HG02571 (cell line): ENCODE data around the gene BRSK1.
A peak's percentile ranks its signal among the peaks of the same experiment; 100 is the strongest.

ENCODE experiments used
- ATAC-seq: cut with Tn5 transposase; IDR thresholded peaks from one replicate; pipeline ENCODE4 v1.9.1; 2021; ENCODE audit warnings: mild to moderate bottlenecking, moderate library complexity; ENCODE audit not compliant: unreplicated experiment

Gene BRSK1

DNA sequence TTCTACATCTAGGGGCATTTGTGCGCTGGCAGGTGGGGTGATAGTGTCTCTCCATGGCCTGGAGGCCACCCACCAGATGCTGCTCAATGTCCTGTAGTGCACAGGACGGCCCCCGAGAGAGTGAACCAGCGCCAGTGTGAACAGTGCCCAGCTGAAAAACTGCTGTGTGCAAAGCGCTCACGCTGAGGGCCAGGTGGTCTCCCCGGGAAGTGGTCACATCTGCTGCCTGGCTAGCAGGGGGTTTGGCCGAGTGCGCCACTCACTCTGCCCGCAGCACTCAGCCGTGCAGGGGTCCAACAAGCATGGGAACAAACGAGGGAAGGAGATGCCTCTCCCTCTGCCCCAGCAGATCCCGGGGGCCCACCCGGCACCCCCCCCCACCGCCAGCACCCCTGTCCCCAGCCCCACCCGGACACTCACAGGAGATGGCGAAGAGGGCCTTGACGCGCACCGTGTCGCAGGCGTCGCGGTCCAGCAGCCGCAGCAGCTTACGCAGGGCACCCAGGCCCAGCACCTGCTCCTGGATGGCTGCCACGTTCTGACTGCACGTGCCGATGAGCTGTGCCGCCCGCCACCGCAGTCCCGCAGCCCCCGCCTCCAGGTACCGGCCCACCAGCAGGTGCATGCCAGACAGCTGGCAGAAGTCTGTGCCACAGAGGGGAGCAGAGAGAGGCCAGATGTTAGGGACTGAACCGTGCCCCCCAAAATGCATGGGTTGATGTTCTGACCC lies 9.7 kb upstream of the BRSK1 start:
- no peak for ATAC-seq

DNA sequence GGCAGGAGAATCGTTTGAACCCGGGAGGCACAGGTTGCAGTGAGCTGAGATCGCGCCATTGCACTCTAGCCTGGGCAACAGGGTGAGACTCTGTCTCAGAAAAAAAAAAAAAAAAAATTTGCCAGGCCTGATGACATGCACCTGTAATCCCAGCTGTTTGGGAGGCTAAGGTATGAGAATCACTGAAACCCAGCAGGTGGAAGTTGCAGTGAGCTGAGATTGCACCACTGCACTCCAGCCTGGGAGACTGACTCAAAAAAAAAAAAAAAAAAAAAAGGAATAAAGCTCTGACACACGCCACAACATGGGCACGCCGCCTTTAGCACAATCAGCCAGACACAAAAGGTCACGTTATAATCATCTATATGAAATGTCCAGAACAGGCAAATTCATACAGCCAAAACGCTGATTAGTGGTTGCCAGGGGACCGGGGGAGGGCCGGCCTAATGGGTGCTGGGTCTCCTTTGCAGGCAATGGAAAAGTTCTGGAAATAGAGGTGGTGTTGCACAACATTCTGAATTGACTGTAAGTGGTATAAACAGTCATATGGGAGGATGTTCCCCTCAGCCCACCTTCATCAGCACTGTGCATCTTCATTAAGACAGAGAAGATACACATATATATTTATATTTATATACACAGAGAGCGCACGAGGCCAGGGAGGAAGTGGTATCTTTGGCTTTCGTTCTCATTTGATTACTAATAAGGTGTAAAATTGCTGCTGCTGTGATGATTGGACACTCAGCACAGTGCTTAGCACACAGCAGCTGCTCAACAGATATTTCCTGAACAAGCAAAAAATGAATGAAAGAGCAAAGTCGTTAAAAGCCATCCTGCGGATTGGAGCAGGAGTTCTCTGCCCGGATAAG lies 7.7 kb upstream of the BRSK1 start:
- ATAC-seq = no peak

DNA sequence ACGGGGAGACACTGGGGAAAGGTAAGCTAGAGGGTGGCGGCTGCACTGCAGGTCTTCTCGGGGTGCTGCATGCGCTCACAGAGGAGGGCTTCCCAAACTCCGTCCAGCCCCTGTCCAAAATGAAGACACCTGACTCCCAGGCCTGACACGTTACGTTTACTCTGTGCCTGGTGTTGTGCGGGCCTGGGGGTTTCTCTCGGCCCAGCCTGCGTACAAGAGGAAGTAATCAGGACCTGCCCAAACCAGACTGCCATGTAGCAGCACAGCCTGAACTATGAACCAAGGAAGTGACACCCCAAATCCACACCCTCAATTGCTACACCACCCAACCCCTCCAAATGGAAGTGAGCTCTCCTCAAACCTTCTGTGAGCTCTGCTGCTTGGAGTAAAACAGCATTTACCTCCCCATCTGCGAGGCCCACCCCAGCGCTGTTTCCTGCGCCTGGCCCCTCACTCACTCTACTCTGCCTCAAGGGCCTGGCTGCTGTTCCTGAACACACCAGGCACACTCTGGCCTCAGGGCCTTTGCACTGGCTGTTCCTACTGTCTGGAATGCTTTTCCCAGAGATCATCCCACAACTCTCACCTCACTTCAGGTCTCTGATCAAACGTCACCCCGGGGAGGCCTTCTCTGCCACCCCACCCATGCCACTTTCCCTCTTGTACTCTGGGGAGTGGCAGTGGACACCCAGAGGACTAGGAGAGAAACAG lies 6.9 kb upstream of the BRSK1 start:
- no peak for ATAC-seq

DNA sequence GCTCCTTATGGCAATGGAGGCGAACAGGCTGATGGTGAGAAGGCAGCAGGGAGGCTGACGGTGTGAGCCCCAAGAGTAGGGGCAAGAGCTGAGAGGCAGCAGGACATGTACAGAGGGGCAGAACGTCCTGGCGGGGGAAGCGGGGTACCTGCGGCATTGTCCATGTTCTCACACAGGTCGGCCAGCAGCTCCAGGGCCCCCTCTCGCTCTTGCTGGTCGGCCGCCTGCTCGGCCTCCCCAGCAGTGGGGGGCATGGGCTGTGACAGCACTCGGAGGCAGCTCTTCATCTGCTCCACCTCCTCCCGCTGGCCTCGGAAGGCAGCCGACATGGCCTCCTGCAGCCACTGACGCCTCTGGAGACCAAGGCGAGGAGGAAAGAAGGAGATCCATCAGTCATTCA lies 6.3 kb upstream of the BRSK1 start:
- ATAC-seq = no peak

DNA sequence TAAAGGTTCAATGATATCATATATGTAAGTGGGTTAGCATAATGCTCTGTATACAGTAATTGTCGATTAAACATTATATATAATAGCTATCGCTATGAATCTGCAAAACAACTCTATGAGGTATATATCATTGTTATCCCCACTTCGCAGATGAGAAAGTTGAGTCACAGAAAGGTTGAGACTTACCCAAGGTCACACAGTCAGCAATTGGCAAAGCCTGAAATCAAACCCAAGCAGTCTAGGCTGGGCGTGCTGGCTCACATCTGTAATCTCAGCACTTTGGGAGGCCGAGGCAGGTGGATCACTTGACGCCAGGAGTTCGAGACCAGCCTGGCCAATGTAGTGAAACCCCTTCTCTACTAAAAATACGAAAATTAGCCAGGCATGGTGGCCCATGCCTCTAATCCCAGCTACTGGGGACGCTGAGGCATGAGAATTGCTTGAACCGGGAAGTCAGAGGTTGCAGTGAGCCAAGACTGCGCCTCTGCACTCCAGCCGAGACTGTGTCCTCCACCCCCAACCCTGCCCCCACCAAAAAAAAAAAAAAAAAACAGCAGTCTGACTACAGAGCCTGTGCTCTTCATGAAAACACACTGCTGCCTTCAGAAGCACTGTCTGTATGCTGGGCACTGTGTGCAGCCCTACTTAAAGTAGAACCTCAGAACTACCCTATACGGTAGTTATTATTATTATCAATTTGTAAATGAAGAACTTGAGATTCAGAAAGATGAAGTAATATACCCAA lies 5.2 kb upstream of the BRSK1 start:
- no peak for ATAC-seq

DNA sequence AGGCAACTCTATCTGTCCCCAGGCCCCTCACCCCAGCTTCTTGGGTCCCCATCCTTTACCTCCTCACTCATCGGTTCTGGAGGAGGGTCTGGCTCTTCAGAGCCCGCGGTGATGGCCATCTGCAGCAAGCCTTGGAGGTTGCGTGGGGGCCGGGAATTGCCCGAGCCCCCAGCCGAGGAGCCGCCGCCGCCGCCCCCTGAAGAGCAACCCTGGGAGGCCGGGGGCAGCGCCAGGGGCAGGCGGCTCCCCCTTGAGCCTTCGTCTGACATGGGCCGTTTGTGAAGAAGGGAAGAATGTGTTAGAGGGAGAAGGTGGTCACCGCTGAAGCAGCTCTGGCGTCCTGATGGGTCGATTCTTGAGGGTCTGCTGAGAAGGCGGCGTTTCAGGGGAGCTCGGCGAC lies 4.5 kb upstream of the BRSK1 start:
- no peak for ATAC-seq

DNA sequence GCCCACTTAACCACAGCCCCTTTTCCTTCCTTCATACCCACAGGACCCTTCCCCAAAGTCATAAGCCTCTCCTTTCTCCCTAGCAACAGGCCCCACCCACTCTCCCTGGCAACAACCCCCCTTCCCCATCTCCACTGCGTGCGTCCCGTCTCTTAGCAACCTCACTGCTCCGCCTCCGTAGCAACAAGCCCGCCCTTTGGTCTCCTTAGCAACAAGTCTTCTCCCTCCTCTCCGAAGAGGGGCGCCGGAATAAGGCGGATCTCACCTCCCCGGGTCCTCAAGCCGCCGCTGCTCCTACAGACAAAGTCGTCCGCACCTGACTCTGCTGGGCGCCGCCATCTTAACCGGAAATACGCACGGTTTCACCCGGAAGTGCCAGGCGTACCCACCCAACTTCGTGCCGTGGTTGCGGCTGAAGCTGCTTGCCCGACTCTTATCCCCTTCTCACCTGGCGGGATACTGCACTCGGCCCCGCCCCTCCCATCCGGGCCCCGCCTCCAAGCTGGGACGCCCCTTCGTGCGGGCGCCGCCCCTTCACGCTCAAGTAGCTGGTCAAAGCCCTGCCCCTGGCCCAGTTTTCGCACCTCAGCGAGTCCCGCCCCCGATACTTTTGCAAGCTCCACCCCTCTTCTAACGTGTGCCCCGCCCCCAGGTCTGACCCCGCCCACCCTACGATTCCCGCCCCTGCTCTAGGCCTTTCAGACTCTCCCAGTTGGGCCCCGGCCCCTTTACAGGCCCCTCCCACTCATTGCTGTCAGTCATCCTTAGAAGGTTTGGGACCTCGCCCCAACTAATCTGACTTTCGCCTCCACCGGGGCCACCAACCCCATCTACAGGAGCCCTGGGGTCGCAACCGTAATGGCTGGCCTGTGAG lies 3.8 kb upstream of the BRSK1 start, which contains the start of gene HSPBP1:
HSPBP1 (minus strand) TSS at position 341 of the 874 bp plus-strand sequence. CDS start 502 bp downstream, outside the sequence.
- ATAC-seq = peak; percentile 75

DNA sequence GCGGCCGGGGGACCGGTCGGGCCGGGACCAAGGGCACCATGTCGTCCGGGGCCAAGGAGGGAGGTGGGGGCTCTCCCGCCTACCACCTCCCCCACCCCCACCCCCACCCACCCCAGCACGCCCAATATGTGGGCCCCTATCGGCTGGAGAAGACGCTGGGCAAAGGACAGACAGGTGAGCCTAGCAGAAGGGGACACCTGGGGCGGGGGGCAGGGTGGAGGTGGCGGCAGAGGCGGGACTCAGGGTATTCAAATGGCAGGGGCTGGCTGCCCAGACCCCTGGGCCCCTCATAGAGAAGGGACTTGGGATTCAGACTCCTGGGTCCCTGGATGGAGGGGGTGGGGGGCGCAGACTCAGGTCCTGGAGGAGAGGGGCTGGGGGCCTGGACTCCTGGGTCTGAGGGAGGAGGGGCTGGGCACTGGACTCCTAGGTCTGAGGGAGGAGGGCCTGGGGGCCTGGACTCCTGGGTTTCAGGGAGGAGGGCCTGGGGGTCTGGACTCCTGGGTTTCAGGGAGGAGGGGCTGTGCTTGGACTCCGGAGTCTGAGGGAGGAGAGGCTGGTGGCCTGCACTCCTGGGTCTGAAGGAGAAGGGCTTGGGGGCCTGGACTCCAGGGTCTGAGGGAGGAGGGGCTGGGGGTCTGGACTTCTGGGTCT lies 735 bp downstream of the BRSK1 start:
- no peak for ATAC-seq

DNA sequence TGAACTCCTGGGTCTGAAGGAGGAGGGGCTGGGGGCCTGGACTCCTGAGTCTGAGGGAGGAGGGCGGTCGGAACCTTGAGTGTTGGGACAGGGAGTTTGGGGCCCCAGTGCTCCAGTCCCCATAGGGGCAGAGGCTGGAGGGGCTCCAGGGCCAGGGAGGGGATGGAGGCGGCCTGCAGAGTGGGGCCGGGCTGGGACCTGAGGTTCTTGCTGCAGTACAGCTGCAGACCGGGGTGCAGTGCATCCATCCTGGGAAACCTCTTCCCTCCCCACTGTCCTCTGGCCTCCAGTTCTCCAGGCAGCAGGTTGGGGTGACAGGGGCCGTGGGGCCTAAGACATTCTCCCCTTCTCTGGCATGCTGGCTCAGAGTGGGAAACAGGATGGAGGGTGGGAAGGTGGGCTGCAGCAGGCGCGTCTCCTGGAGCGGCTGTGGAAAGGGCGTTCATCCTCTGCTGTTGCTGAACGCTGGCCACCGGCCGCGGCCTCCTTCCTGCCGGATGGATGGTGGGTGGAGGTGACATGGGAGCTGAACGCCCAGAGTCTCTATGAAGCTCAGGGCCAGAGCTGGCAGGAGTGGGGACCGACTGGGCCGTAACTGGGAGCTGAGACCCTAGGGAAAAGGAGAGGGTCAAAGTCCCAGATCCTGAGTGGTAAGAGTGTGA lies 1.6 kb downstream of the BRSK1 start:
- no peak for ATAC-seq

DNA sequence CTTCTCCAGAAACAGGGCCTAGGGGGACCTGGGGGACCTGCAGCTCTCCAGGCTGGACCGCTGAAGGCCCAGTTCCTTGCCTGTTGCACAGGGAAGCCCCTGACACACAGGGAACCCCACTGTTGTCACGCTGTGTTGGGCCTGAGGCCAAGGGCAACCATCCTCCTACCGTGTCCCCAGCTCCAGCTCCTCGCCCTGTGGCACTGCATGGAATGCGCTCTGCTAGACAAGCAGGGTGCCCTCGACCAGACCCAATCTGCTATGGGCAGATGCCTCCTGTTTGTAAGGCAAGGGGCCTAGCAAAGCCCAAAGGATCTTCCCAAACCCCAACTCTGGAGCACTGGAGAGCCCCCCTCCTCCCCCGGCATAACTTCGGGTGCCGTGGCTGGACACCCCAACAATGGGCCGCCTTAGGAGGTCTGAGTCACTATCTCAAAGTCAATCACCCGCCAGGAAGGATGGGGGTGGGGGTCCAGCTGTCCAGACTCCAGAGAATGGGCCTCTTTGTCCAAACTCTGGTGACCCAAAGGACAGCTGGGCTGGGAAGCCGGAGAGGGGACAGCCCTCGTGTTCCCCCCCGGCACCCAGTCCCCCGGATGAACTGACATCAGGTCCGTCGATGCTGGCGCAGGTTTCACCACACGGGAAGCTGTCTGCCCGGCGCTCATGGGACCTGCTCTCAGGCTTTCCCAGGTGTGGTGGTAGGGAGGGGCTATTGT lies 3.7 kb downstream of the BRSK1 start:
- no peak for ATAC-seq

DNA sequence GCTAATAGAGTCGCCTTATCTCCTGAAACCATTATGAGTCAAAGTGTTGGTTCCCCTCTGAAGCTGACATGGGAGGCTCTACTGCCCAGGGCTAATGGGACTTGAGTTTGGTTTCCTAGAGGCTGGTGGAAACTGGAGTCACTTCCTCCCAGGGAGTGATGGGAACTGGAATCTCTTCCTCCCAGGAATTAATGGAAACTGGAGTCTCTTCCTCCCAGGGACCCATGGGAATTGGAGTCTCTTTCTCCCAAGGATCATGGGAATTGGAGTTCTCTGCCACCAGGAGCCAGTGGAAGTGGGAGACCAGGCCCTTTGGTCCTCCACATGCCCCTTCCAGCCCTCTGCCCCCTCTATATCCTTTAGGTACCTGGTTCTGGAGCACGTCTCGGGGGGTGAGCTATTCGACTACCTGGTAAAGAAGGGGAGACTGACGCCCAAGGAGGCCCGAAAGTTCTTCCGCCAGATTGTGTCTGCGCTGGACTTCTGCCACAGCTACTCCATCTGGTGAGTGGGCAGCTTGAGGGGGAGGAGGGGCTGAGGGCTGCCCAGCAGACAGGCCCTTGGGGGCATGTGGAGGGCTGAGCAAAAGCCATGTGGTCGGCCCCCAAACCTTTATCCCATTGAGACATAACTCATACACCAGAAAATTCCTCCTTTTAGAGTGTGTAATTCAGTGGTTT lies 5.5 kb downstream of the BRSK1 start:
- no peak for ATAC-seq

DNA sequence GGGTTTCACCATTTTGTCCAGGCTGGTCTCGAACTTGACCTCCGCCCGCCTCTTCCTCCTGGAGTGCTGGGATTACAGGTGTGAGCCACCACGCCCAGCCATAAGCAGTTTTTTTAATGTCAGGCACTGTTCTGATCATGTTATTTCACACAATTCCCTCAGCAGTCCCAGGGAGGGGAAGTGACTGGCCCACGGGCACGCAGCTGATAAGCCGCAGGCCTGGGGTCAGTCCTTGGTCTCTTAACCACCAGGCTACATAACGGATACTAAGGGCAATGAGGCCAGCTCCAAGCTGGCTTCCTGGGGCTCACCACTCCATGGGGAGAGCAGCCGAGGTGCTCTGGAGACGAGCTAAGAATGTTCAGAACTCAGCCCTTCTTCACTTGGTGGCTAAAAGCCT lies 13.5 kb downstream of the BRSK1 start:
- ATAC-seq = no peak

DNA sequence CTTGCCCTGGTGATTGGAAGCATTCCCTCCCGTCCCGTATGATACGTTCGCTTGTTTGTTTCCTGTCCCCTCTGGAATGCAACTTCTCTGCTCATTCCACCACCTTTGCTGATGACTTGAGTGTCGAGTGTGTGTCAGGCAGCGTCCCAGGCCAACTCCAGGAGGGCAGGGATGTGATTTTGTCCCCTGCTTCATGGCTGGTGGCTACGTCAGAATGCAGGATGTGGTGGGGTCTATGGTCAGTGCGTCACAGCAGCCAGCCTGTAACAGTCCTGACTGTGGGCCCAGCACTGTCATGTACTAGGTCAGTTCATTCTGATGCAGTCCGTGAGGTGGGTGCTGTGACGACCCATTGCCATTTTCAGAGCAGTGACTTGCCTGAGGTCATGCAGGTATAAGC lies 16.2 kb downstream of the BRSK1 start:
- no peak for ATAC-seq

DNA sequence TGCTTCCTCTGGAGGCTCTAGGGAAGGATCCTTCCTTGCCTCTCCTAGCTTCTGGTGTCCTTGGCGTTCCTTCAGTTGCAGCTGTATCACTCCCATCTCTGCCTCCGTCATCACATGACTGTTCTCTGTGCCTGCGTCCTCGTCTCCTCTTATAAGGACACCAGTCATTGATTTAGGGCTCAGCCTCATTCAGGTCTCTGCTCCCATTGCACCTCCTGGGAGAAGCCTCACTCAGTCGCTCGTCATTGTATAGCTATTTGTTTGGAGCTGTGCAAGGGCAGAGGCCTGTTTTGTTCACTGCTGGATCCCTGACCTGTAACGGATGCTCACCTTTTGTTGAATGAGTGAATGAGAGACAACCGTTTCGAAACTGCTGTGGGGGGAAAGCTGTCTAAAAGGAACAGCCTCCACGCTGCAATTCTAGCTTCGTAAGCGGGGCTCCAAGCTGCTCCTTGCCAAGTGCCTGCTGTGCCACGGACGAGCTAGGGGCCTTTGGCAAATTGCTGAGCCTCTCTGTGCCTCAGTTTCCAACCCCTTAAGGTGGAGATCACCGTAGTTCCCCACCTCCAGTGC lies 17.2 kb downstream of the BRSK1 start:
- ATAC-seq = no peak

DNA sequence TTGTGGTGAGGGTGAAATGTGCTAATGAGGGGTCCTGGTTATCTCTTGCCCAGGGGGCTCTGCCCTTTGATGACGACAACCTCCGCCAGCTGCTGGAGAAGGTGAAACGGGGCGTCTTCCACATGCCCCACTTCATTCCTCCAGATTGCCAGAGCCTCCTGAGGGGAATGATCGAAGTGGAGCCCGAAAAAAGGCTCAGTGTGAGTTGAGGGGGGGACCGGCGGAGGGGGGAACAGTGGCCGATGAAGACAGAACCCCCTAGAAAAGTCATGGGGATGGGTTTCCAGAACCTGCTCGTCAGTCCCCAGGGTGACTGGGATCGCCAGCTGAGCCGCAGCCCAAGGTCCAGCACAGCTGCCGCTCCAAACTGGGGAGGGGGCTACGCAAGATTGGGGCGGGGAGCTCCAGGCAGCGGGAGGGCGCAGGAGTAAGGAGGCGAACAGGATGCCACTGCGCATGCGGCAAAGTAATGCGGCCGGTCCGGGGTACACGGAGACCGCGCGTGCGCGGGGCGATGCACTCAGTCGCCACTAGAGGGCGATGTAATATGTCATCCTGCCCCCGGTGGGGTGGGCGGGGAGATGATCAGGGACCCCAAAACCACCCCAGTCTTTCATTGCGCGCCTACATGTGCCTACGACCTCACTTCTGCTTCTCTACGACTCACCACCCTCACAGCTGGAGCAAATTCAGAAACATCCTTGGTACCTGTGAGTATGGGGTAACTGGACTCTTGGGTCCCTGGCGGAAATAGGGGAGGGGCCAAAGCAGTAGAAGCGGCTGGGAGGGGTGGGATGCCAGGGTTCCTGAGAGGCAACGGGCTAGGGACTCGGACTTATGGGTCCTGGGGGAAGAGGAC lies 17.9 kb downstream of the BRSK1 start:
- no peak for ATAC-seq

DNA sequence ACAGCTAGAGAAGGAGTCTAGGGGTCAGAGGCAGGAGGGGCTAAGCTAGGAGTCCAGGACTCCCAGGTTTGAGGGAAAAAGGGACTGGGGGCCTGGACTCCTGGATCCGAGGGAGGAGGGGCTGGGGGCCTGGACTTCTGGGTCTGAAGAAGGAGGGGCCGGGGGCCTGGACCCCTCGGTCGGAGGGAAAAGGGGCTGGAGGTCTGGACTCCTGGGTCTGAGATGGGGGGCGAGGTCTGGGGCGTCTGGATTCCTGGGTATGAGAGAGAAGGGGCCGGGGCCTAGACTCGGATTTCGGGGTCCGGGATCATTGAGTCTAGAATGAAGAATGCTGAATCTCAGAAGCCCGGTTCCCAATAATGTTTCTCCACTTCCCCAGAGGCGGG lies 18.5 kb downstream of the BRSK1 start:
- ATAC-seq = no peak
